ENCODE measurements around the gene GLRB.
"Not testable (repeated sequence)": the region's sequence is repeated elsewhere in the genome, so short reads cannot be mapped to it uniquely, and the experiment has no call there.

Gene GLRB

GRCh38 chr4:157128395-157128794, 52.4 kb downstream of the GLRB start:
- no peak for DNase-seq (ENCODE audit: low read depth)

DNA sequence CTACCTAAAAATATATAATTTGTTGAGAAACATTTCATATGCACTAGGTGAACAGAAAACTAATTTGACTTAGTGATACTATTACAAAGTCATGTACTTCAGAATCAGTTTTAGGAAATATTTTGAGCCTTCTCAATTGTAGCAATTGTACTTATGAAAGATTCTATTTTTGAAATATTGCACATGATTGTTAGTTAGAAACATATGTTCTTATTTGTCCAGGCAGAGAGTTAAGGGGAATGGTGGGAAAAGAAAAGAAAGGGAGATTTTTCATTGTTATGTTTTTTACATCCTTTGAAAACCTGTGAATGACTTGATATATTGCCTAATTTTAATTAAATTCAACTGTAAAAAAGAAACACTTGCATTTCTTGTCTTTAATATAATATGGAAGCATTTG, 66.0 kb downstream of the GLRB start:
- DNase-seq (ENCODE audit: low read depth): no peak

GRCh38 chr4:157143369-157143768, 67.4 kb downstream of the GLRB start:
- no peak for DNase-seq (ENCODE audit: low read depth)

DNA sequence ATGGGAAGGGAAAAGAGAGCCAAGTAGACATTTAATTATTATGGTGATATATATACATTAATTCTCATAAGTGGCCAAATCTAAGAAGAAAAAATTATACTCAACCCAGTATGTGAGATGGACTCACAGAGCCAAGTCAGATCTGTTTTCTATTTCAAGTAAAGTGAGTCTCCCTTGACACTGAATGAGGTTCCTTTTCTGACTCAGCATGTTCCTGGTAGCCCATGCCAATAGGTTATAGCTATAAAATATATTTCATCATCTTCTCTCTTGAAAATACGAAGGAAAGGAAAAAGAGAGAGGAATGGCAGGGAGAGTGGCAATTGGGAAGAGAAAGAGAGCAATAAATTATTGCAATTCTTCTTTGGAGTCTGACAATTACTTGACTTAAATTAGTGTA, 75.8 kb downstream of the GLRB start:
- no peak for DNase-seq (ENCODE audit: low read depth)

DNA sequence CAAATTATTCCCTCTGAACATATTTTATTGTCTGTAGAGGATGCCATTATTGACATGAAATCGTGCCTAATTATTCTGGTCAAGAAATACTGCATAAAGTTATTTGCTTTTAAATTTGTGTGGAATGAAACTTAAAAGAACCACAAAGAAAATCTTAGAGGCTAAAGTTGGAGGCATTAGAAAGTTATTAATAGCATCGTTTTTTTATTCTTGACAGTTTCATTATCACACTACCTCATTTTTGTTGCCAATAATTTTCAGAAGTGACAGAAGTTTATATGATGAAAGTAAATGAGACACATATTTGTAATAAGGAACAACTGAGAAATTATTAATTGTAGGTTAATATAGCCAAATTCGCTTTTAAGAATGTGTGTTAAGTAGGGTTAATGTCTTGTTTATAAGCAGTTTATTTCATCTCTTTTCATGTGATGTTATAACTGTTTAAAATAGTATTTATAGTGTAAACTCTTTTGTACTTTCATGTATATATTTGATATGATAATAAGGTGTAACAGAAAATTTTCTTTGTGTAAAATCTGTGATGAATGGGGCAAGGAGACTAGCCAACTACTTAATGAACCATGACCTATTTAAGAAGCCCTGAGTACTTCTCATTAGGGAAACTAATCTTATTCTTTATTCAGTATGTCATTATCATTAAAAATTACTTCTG, 90.1 kb downstream of the GLRB start:
- DNase-seq (ENCODE audit: low read depth): no peak

DNA sequence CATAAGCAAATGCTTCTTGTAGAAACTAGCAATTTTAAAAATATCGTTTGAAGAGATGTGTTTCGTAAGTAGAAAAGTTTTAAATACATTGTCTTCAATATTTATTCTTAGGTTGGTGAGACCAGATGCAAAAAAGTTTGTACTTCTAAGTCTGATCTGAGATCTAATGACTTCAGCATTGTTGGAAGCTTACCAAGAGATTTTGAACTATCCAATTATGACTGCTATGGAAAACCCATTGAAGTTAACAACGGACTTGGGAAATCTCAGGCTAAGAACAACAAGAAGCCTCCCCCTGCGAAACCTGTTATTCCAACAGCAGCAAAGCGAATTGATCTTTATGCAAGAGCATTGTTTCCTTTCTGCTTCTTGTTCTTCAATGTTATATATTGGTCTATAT, 94.4 kb downstream of the GLRB start:
- no peak for DNase-seq (ENCODE audit: low read depth)

GRCh38 chr4:157172011-157172410, 96.1 kb downstream of the GLRB start:
- no peak for DNase-seq (ENCODE audit: low read depth)

GRCh38 chr4:157180268-157180667, 104.3 kb downstream of the GLRB start:
- not testable (repeated sequence) for DNase-seq (ENCODE audit: low read depth)

- DNase-seq (ENCODE audit: low read depth): no peak
Measured at GRCh38 chr4:157184300-157184699, 108.3 kb downstream of the GLRB start.

- no peak for DNase-seq (ENCODE audit: low read depth)
Measured at GRCh38 chr4:157185363-157185762, 109.4 kb downstream of the GLRB start.

DNA sequence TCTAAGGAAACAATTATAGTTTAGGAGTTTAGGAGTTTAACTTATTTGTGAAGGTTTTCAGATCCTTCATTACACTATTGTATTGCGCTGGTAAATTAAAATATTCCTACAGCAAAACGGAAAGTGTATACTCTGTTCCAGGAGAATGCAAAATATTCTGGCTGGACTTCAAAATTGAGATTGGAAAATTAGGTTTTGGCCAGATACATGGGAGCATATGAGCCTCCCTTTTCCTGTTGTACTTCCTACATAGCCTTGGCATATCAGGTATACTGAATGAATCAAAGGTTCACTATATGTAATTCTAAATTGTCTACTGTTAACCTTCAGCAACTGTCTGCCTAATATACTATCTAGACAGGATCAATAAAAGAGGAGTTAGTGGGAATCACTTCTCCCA, 119.4 kb downstream of the GLRB start:
- DNase-seq (ENCODE audit: low read depth): no peak

GRCh38 chr4:157196046-157196445, 120.1 kb downstream of the GLRB start:
- DNase-seq (ENCODE audit: low read depth): no peak

DNA sequence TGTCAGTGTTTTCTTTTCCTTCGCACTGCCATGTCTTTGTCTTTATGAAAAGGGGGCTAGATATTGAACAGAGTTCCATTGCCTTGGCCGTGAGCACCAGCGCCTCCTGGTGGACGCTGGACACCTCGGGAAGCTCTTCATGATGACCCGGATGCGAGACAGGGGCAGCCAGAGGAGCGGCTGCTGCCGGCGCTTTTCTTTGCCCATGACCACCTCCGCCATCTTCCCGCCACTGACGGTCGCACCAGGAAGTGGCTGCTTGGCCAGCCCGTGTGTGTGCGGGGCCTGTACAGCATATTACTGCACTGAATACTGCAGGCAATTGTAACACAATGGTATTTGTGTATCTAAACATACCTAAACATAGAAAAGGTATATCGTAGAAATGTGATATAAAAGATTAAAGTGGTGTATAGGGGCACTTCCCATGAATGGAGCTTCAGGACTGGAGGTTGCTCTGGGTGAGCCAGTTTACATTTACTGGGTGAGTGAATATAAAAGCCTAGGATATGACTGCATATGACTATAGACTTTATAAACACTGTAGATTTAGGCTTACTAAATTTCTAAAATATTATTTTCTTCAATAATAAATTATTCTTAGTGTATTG, 128.8 kb downstream of the GLRB start:
- DNase-seq (ENCODE audit: low read depth): no peak

GRCh38 chr4:157217708-157218107, 141.8 kb downstream of the GLRB start:
- no peak for DNase-seq (ENCODE audit: low read depth)

DNA sequence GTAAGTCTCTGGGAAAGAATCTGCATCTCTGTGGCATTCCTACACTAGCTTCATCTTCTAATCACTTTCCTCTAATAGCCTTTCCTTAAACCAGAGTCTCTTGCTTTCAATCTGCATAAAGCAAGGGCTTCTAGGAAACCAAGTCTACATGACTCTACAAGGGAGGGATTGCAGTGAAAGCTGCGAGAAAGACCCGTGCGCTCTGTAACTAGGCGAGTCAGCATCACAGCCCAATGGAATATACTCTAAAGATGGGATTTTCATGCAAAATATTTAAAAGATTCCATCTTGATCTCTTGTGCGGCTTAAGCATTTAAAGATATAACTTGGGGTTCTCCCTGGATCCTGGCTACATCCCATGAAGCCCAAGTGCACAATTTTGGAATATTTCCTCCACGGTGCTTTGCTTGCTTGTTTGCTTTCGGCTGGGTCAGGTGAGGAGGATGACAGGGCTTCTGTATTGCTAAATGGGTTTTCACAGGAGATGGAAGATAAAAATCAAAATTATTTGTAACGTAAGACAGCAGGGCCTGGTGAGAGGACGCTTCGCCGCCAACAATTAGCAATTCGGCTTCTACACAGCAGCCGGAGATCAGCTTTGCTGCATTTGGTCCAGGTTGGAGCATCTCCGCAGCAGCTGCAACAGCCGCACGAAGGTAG, 143.9 kb downstream of the GLRB start:
- no peak for DNase-seq (ENCODE audit: low read depth)

DNA sequence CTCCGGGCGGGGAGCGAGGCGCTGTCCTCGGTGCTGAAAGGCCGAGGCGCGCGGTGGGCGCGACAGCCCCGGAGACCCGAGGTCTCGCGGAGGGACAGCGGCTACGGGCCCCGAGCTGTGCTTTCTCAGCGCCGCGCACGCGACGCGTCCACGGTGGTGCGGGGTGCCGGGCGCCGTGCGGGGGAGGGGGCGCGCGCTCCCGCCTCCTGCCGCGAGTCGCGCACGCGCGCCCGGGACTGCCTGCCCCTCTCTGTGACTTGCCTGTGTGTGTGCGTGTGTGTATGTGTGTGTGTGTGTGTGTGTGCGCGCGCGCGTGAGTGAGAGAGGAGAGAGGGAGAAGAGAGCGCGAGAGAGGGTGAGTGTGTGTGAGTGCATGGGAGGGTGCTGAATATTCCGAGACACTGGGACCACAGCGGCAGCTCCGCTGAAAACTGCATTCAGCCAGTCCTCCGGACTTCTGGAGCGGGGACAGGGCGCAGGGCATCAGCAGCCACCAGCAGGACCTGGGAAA, 144.5 kb downstream of the GLRB start, which contains the start of gene GRIA2:
Gene GRIA2, plus strand, starts transcription at position 358 of the 511 bp plus-strand sequence. CDS start 315 bp downstream, outside the sequence.
- no peak for DNase-seq (ENCODE audit: low read depth)

DNA sequence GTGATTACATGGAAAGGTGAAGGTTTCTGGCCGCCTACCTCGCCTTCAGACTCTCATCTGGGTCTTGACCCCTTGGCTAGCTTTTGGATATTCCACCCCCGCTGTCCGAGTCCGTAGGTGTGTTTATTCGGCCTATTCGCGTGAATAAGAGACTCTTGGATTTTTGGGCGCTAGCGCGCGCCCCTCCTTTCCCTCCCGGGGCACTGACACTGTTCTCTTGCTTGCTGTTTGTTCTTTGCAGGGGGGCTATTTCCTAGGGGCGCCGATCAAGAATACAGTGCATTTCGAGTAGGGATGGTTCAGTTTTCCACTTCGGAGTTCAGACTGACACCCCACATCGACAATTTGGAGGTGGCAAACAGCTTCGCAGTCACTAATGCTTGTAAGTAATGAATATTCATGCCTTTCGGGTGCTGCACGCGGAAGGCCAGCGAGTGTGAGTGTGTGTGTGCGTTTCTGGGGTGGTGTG, 145.5 kb downstream of the GLRB start:
- no peak for DNase-seq (ENCODE audit: low read depth)

All from activated T-cell treated with anti-CD3 and anti-CD28 coated beads for 1 hour (primary cell).